Esophagus muscularis mucosa (tissue), 3 donors: ENCODE measurements around the gene ARID1B.

Source experiments
- POLR2A ChIP-seq: fragments of 450-650 bp; IDR thresholded peaks from one replicate; pipeline ENCODE4 v1.6.1; 2017; ENCODE audit warnings: antibody characterized with exemption, moderate library complexity, mild to moderate bottlenecking, low read depth
- POLR2AphosphoS5 ChIP-seq, 2 donors: sonication (generic); formaldehyde crosslinking; IDR thresholded peaks; one replicate each; pipeline ENCODE4 v1.6.1; 2017; ENCODE audit warnings: antibody characterized with exemption in 2 of 2
- TF ChIP-seq, protein P1 (sequence below), 3 experiments: fragments of 200-600 bp in 2 of 3; fragments of 450-650 bp in 1 of 3; sonication (generic) in 2 of 3; IDR thresholded peaks; one replicate each; pipeline ENCODE4 v1.5.1; 2017 to 2019; ENCODE audit warnings: antibody characterized with exemption in 3 of 3, mild to moderate bottlenecking in 2 of 3, moderate library complexity in 1 of 3

GRCh38 chr6:157038610-157039009 lies 261.4 kb downstream of the ARID1B start:
- TF ChIP-seq, protein P1, sequence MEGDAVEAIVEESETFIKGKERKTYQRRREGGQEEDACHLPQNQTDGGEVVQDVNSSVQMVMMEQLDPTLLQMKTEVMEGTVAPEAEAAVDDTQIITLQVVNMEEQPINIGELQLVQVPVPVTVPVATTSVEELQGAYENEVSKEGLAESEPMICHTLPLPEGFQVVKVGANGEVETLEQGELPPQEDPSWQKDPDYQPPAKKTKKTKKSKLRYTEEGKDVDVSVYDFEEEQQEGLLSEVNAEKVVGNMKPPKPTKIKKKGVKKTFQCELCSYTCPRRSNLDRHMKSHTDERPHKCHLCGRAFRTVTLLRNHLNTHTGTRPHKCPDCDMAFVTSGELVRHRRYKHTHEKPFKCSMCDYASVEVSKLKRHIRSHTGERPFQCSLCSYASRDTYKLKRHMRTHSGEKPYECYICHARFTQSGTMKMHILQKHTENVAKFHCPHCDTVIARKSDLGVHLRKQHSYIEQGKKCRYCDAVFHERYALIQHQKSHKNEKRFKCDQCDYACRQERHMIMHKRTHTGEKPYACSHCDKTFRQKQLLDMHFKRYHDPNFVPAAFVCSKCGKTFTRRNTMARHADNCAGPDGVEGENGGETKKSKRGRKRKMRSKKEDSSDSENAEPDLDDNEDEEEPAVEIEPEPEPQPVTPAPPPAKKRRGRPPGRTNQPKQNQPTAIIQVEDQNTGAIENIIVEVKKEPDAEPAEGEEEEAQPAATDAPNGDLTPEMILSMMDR (IDR thresholded peaks at IDR 0.05), result no peak
- TF ChIP-seq POLR2A (no peak), POLR2AphosphoS5 (IDR thresholded peaks at IDR 0.05) (no peak)
